Prostate gland (tissue), 2 donors: ENCODE data around the gene CFAP54. TPM values are rescaled to one million over a fixed set of nuclear protein-coding genes. Genes with fewer than 3 reads are reported as not detected.

Source experiments
- DNase-seq: peaks from one replicate; pipeline ENCODE4 v3.0.0-alpha.2; 2019; ENCODE audit warnings: low spot score
- H3K27ac ChIP-seq, 2 donors: fragments of 200-600 bp; sonication (generic); 2 replicates each; pipeline ENCODE4 v1.5.1; 2017 to 2019
- H3K27me3 ChIP-seq: fragments of 200-600 bp; sonication (generic); replicated peaks from 2 replicates; pipeline ENCODE4 v1.5.1; 2019; ENCODE audit not compliant: insufficient read depth
- H3K36me3 ChIP-seq, 2 donors: fragments of 200-600 bp; sonication (generic); 1 replicate in 1 of 2; 2 replicates in 1 of 2; pipeline versions ENCODE4 v1.5.1 to v1.8.1; 2017 to 2019
- H3K4me1 ChIP-seq: fragments of 200-600 bp; sonication (generic); replicated peaks from 2 replicates; pipeline ENCODE4 v1.5.1; 2019
- H3K4me3 ChIP-seq, 2 donors: fragments of 200-600 bp; sonication (generic); 2 replicates each; pipeline ENCODE4 v1.5.1; 2017 to 2019
- H3K9me3 ChIP-seq: fragments of 200-600 bp; sonication (generic); 2 replicates; pipeline ENCODE4 v1.5.1; 2017
- CTCF ChIP-seq, 4 experiments: fragments of 200-600 bp in 2 of 4; fragments of 450-650 bp in 2 of 4; sonication (generic) in 2 of 4; IDR thresholded peaks; 1 replicate in 3 of 4; 2 replicates in 1 of 4; pipeline ENCODE4 v1.5.1; 2016 to 2019; ENCODE audit warnings: antibody characterized with exemption in 4 of 4, mild to moderate bottlenecking in 2 of 4, moderate library complexity in 2 of 4
- POLR2A ChIP-seq: fragments of 450-650 bp; IDR thresholded peaks from one replicate; pipeline ENCODE4 v1.6.1; 2016; ENCODE audit warnings: antibody characterized with exemption, mild to moderate bottlenecking
- POLR2AphosphoS5 ChIP-seq: sonication (generic); formaldehyde crosslinking; IDR thresholded peaks from one replicate; pipeline ENCODE4 v1.6.1; 2017; ENCODE audit warnings: antibody characterized with exemption
- WGBS: methylation state at CpG from one replicate; pipeline ENCODE4 v1.1.5; 2018; 5-methylcytosine and 5-hydroxymethylcytosine counted together
- intact Hi-C: fragments of 100-400 bp; cut with DNase I; formaldehyde crosslinking; loops from one replicate; pipeline ENCODE4 v1.14.2; 2022
- total RNA-seq, 2 donors: library from RNA; depleted of rRNA; stranded (reverse); fragments of >200 nt; gene quantifications; one replicate each; pipeline ENCODE4 v1.1.0, GENCODE V29; 2016

CFAP54 gene
- total RNA-seq, 2 donors from 2014 or later, result 0.68 to 2.3 TPM

DNA sequence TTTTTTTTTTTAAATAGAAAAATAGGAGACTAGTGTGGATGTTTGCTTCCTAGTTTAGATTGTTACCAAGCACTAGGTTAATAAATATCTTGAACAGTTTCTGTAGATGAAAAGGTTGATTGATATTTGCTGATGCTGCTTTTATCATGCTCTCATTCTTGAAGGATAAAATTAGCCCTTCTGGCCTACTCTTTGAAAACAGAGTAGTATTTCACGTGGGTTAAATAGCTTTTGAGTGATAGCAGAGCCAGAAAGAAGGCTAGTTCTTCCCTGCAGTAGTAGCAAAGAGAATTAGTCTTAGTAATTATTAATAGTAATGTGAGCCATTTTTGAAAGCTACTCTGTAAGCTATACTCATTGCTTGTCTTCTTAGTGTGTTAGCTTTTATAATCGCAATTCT, 422.9 kb downstream of the CFAP54 start:
- Histone ChIP-seq H3K36me3 (no peaks in the 10 kb centered on the region), H3K4me3 (no peak overlapping the region), H3K27ac (no peak overlapping the region), H3K27me3 (no peaks in the 10 kb centered on the region), H3K9me3 (no peaks in the 10 kb centered on the region), H3K4me1 (peaks cover 3% of the 10 kb centered on the region)
- 76% methylated on average over 2 of the region's 2 CpGs for whole genome bisulfite sequencing
- DNase-seq, result no peak
- no peak for TF ChIP-seq CTCF (IDR thresholded peaks at IDR 0.05)
- TF ChIP-seq POLR2A, result no peak
- no peak for TF ChIP-seq POLR2AphosphoS5
- intact Hi-C loops, result no loop called here

DNA sequence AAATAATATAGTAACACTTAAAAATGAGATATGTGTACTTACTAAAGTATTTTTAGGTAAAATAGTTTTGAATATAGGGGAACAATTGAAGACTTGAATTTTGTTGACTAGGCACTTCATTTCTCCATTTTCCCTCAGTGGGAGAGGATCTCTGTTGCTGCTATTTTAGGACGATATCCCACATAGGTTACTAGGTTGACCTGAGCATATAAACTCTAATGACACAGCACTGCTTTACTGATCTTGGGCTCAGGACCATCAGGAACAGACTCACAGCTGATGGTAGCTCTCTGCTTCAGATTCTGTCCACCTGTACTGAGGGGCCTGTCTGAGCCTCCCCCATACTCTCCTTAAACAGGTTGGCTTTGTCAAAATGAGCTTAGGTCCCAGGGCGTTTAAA, 423.6 kb downstream of the CFAP54 start:
- Histone ChIP-seq H3K27ac (no peak overlapping the region), H3K4me1 (peaks cover 3% of the 10 kb centered on the region), H3K4me3 (no peak overlapping the region), H3K36me3 (no peaks in the 10 kb centered on the region), H3K9me3 (no peaks in the 10 kb centered on the region), H3K27me3 (no peaks in the 10 kb centered on the region)
- no peak for DNase-seq
- intact Hi-C loops, result no loop called here
- TF ChIP-seq POLR2AphosphoS5 (no peak), POLR2A (no peak), CTCF (IDR thresholded peaks at IDR 0.05) (no peak)
- WGBS, result 94% methylated on average over 2 of the region's 2 CpGs

DNA sequence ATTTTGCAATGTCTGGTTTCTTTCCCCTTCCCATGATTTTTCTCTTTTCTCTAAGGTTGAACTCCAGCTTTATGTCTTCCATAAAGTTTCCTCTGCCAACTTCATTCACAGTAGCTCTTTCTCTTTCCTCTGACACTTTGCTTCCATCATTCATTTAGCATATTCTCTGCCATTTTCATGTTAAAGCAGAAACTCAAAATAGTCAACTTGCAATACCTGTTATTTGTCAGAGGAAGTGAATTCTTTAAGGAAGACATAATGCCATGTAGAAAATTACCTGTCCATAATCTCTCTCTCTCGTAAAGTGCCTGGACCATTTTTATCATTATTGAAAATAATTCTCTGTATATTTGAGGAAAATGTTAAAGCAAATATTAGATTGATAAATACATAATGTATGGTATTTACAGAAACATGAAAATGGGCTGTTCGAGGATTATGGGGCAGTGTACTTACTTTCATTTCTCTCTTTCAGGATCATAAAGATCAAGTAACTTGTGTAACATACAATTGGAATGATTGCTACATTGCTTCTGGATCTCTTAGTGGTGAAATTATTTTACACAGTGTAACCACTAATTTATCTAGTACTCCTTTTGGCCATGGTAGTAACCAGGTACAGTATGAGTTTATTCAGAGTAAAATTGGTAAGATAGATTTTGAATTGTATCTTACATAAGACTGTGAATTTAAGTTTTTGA, 430.3 kb downstream of the CFAP54 start:
- intact Hi-C loops, result no loop called here
- TF ChIP-seq POLR2A, result no peak
- no peak for TF ChIP-seq CTCF (IDR thresholded peaks at IDR 0.05)
- TF ChIP-seq POLR2AphosphoS5, result no peak
- H3K27me3 ChIP-seq, result no peaks in the 10 kb centered on the region
- 82% methylated on average over 2 of the region's 2 CpGs for WGBS
- no peak for DNase-seq
- H3K9me3 ChIP-seq, result no peaks in the 10 kb centered on the region
- no peak overlapping the region for H3K27ac ChIP-seq
- no peak overlapping the region for H3K4me3 ChIP-seq
- no peaks in the 10 kb centered on the region for H3K36me3 ChIP-seq
- H3K4me1 ChIP-seq, result no peaks in the 10 kb centered on the region

Other genes with a start within 250 kb of the CFAP54 start
- gene CDK17, start 89.1 kb upstream of the CFAP54 start, total RNA-seq, result 10 to 100 TPM; 34.7 to 79.5 TPM